ENCODE measurements around the gene HYAL3. TPM values are rescaled to one million over a fixed set of nuclear protein-coding genes. Genes with fewer than 3 reads are reported as not detected.

HYAL3 gene
- total and polyA plus RNA-seq, 2 of the 13 experiments (the other 11 are each of a cell fraction or from before 2014, with no cell fraction given): 5.5 to 10.4 TPM

GRCh38 chr3:50260027-50260941 lies 38.9 kb downstream of the HYAL3 start (continued):
- TF ChIP-seq ZNF350 (CRISPR knock-in tag; IDR thresholded peaks at IDR 0.05; ENCODE audit: borderline replicate concordance, low read depth) (peak; percentile 58; the same call in 1 of the 2 replicates), SMARCC2 (IDR thresholded peaks at IDR 0.05) (no peak), SCMH1 (CRISPR knock-in tag; IDR thresholded peaks at IDR 0.05; ENCODE audit: borderline replicate concordance) (no peak), POGK (CRISPR knock-in tag; conservative IDR thresholded peaks at IDR 0.05) (peak; percentile 87), ZNF577 (CRISPR knock-in tag; IDR thresholded peaks at IDR 0.05; ENCODE audit: borderline replicate concordance, low read depth) (no peak), TP53 (CRISPR knock-in tag; conservative IDR thresholded peaks at IDR 0.05) (no peak; the same call in 1 of the 2 replicates), BCL6 (CRISPR knock-in tag; IDR thresholded peaks at IDR 0.05) (peak; percentile 65; the same call in 1 of the 2 replicates), SP4 (CRISPR knock-in tag; IDR thresholded peaks at IDR 0.05) (peak; percentile 86), NFATC3 (CRISPR knock-in tag; IDR thresholded peaks at IDR 0.05) (no peak), ZBTB43 (CRISPR knock-in tag; conservative IDR thresholded peaks at IDR 0.05) (0 out of 2 replicates have a peak, but pooled peaks have one; percentile 2), CBX2 (IDR thresholded peaks at IDR 0.05; ENCODE audit: low read depth, low read length) (no peak), CBX2 (CRISPR knock-in tag; IDR thresholded peaks at IDR 0.05; ENCODE audit: low read depth) (no peak), DMAP1 (CRISPR knock-in tag; IDR thresholded peaks at IDR 0.05) (peak; percentile 78; the same call in 1 of the 2 replicates), RXRA (CRISPR knock-in tag; IDR thresholded peaks at IDR 0.05) (peak; percentile 93), ZBED4 (CRISPR knock-in tag; IDR thresholded peaks at IDR 0.05; ENCODE audit: borderline replicate concordance) (peak; percentile 84; the same call in 1 of the 2 replicates), RORA (CRISPR knock-in tag; IDR thresholded peaks at IDR 0.05) (no peak), ZFP36L1 (CRISPR knock-in tag; IDR thresholded peaks at IDR 0.05) (peak; percentile 78; the same call in 1 of the 2 replicates), ZNF446 (CRISPR knock-in tag; IDR thresholded peaks at IDR 0.05) (no peak), ZNF775 (CRISPR knock-in tag; IDR thresholded peaks at IDR 0.05; ENCODE audit: borderline replicate concordance) (no peak)
- TF ChIP-seq, protein P1, sequence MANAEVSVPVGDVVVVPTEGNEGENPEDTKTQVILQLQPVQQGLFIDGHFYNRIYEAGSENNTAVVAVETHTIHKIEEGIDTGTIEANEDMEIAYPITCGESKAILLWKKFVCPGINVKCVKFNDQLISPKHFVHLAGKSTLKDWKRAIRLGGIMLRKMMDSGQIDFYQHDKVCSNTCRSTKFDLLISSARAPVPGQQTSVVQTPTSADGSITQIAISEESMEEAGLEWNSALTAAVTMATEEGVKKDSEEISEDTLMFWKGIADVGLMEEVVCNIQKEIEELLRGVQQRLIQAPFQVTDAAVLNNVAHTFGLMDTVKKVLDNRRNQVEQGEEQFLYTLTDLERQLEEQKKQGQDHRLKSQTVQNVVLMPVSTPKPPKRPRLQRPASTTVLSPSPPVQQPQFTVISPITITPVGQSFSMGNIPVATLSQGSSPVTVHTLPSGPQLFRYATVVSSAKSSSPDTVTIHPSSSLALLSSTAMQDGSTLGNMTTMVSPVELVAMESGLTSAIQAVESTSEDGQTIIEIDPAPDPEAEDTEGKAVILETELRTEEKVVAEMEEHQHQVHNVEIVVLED (CRISPR knock-in tag; IDR thresholded peaks at IDR 0.05; ENCODE audit: borderline replicate concordance): no peak
